Liver (tissue), 9 donors: ENCODE data around the gene DIP2C. TPM values are rescaled to one million over a fixed set of nuclear protein-coding genes. Genes with fewer than 3 reads are reported as not detected.

ENCODE experiments used
- DNase-seq: peaks from one replicate; pipeline ENCODE4 v3.0.0-alpha.2; 2017; ENCODE audit warnings: low spot score
- H3K27ac ChIP-seq, 2 donors: one replicate each; pipeline ENCODE4 v1.7.0; 2013; ENCODE audit warnings: inconsistent platforms in 2 of 2, low read length in 2 of 2, control low read depth in 1 of 2, low read depth in 1 of 2, mild to moderate bottlenecking in 1 of 2
- H3K27me3 ChIP-seq, 4 donors: one replicate each; pipeline versions ENCODE4 v1.6.1 to v1.7.0; 2013; ENCODE audit warnings: low read length in 3 of 4, inconsistent platforms in 1 of 4, mild to moderate bottlenecking in 1 of 4, moderate library complexity in 1 of 4; ENCODE audit not compliant: control insufficient read depth in 4 of 4, insufficient read depth in 4 of 4
- H3K36me3 ChIP-seq, 4 donors: one replicate each; pipeline versions ENCODE4 v1.6.1 to v1.7.0; 2013; ENCODE audit warnings: low read length in 3 of 4, mild to moderate bottlenecking in 3 of 4, low read depth in 1 of 4, moderate library complexity in 1 of 4; ENCODE audit not compliant: control insufficient read depth in 4 of 4, insufficient read depth in 3 of 4
- H3K4me1 ChIP-seq, 4 donors: one replicate each; pipeline versions ENCODE4 v1.6.1 to v1.7.0; 2013; ENCODE audit warnings: low read length in 3 of 4, mild to moderate bottlenecking in 3 of 4, moderate library complexity in 1 of 4; ENCODE audit not compliant: control insufficient read depth in 4 of 4, insufficient read depth in 4 of 4
- H3K4me3 ChIP-seq, 3 donors: one replicate each; pipeline versions ENCODE4 v1.6.1 to v1.7.0; 2013; ENCODE audit warnings: low read length in 3 of 3, control low read depth in 1 of 3, low read depth in 1 of 3, mild to moderate bottlenecking in 1 of 3
- H3K9ac ChIP-seq, 2 donors: one replicate each; pipeline ENCODE4 v1.7.0; 2013; ENCODE audit warnings: low read length in 2 of 2, mild to moderate bottlenecking in 2 of 2, moderate library complexity in 2 of 2, control low read depth in 1 of 2, low read depth in 1 of 2
- H3K9me3 ChIP-seq, 4 donors: one replicate each; pipeline versions ENCODE4 v1.6.1 to v1.7.0; 2013; ENCODE audit warnings: low read length in 3 of 4; ENCODE audit not compliant: control insufficient read depth in 4 of 4
- ATF3 ChIP-seq: IDR thresholded peaks from 2 replicates; pipeline ENCODE4 v1.6.1; 2016; ENCODE audit warnings: antibody characterized with exemption
- CTCF ChIP-seq: fragments of 150-350 bp; IDR thresholded peaks from 2 replicates; pipeline ENCODE4 v1.5.1; 2017; ENCODE audit warnings: improper control_type of control experiment, low read depth, low read length; ENCODE audit not compliant: missing input control
- FOXA2 ChIP-seq: IDR thresholded peaks from 2 replicates; pipeline ENCODE4 v1.6.1; 2016; ENCODE audit warnings: antibody characterized with exemption
- GABPA ChIP-seq, 2 donors: IDR thresholded peaks in 1 of 2; conservative IDR thresholded peaks in 1 of 2; 2 replicates each; pipeline ENCODE4 v1.6.1; 2016; ENCODE audit warnings: antibody characterized with exemption in 2 of 2, mild to moderate bottlenecking in 1 of 2, moderate library complexity in 1 of 2
- HNF4A ChIP-seq, 2 donors: conservative IDR thresholded peaks; 2 replicates each; pipeline ENCODE4 v1.6.1; 2016; ENCODE audit warnings: antibody characterized with exemption in 2 of 2, mild to moderate bottlenecking in 2 of 2
- HNF4G ChIP-seq: IDR thresholded peaks from 2 replicates; pipeline ENCODE4 v1.6.1; 2016; ENCODE audit warnings: antibody characterized with exemption
- JUND ChIP-seq, 2 donors: IDR thresholded peaks; 2 replicates each; pipeline ENCODE4 v1.6.1; 2016; ENCODE audit warnings: antibody characterized with exemption in 2 of 2
- MAX ChIP-seq: IDR thresholded peaks from 2 replicates; pipeline ENCODE4 v1.6.1; 2016; ENCODE audit warnings: antibody characterized with exemption
- NR2F2 ChIP-seq: IDR thresholded peaks from 2 replicates; pipeline ENCODE4 v1.6.1; 2016; ENCODE audit warnings: antibody characterized with exemption
- RAD21 ChIP-seq, 2 donors: IDR thresholded peaks; 2 replicates each; pipeline ENCODE4 v1.6.1; 2016; ENCODE audit warnings: antibody characterized with exemption in 2 of 2, mild to moderate bottlenecking in 2 of 2
- RXRA ChIP-seq, 2 donors: IDR thresholded peaks; 2 replicates each; pipeline ENCODE4 v1.6.1; 2017 to 2018; ENCODE audit warnings: antibody characterized with exemption in 2 of 2, mild to moderate bottlenecking in 1 of 2
- TAF1 ChIP-seq: conservative IDR thresholded peaks from 2 replicates; pipeline ENCODE4 v1.6.1; 2016; ENCODE audit warnings: antibody characterized with exemption, mild to moderate bottlenecking
- YY1 ChIP-seq: IDR thresholded peaks from 2 replicates; pipeline ENCODE4 v1.6.1; 2016; ENCODE audit warnings: antibody characterized with exemption, mild to moderate bottlenecking
- WGBS: extraction: QIAGEN DNeasy Blood & Tissue Kit; methylation state at CpG from one replicate; pipeline ENCODE4 v1.1.7; 2013; 5-methylcytosine and 5-hydroxymethylcytosine counted together
- polyA plus RNA-seq, 2 donors: library from polyadenylated mRNA; stranded (reverse) in 1 of 2; unstranded in 1 of 2; fragments of 200-250 nt in 1 of 2; fragments of >200 nt in 1 of 2; fragmentation: Nextera tagmentation in 1 of 2; extraction: Ambion mirVana in 1 of 2; gene quantifications; one replicate each; pipeline versions ENCODE4 v1.2.1 to v1.2.3, GENCODE V29; 2013 to 2015
- total RNA-seq, 2 donors: library from RNA; depleted of rRNA; stranded (reverse); fragments of >200 nt; gene quantifications; one replicate each; pipeline ENCODE4 v1.2.3, GENCODE V29; 2014
- TF ChIP-seq, protein P1 (sequence below): IDR thresholded peaks from 2 replicates; pipeline ENCODE4 v1.6.1; 2016; ENCODE audit warnings: antibody characterized with exemption, mild to moderate bottlenecking
- TF ChIP-seq, protein P2 (sequence below): IDR thresholded peaks from 2 replicates; pipeline ENCODE4 v1.6.1; 2016; ENCODE audit warnings: antibody characterized with exemption
- donor health status: healthy.
- donor health status: healthy.
- donor health status: healthy.
- donor health status: healthy.
- donor health status: healthy.

DIP2C gene
- total and polyA plus RNA-seq, 4 donors = 4.2 to 12.2 (median 5.7) TPM

DNA sequence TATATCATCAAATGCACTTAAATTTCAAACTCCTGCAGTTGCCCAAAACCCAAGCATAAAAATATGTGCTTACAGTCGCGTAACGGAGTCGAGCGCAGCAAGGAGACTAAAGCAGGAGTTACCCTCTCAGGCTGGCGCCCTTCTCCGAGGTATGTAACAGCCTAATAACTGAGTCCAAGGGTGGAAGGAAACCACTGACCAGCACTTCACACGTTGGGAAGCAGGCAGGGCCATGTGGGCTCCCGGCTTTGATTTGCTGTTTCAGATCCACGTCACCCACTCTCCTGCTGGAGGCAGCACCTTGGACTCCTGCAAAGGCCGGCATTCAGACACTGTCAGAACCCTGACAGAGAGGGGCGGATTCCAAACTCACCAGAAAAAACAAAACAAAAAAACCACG is 123.8 kb downstream of the DIP2C start:
- no peaks in the 10 kb centered on the region for H3K36me3 ChIP-seq
- H3K27ac ChIP-seq = no peak overlapping the region
- H3K9ac ChIP-seq = no peak overlapping the region
- no peaks in the 10 kb centered on the region for H3K27me3 ChIP-seq
- H3K4me1 ChIP-seq = peaks cover 0 to 3% (median 0%) of the 10 kb centered on the region in 4 donors
- TF ChIP-seq NR2F2 = no peak
- TF ChIP-seq MAX = no peak
- TF ChIP-seq CTCF = no peak
- TF ChIP-seq RAD21 (IDR thresholded peaks at IDR 0.05) = no peak
- TF ChIP-seq, protein P1, sequence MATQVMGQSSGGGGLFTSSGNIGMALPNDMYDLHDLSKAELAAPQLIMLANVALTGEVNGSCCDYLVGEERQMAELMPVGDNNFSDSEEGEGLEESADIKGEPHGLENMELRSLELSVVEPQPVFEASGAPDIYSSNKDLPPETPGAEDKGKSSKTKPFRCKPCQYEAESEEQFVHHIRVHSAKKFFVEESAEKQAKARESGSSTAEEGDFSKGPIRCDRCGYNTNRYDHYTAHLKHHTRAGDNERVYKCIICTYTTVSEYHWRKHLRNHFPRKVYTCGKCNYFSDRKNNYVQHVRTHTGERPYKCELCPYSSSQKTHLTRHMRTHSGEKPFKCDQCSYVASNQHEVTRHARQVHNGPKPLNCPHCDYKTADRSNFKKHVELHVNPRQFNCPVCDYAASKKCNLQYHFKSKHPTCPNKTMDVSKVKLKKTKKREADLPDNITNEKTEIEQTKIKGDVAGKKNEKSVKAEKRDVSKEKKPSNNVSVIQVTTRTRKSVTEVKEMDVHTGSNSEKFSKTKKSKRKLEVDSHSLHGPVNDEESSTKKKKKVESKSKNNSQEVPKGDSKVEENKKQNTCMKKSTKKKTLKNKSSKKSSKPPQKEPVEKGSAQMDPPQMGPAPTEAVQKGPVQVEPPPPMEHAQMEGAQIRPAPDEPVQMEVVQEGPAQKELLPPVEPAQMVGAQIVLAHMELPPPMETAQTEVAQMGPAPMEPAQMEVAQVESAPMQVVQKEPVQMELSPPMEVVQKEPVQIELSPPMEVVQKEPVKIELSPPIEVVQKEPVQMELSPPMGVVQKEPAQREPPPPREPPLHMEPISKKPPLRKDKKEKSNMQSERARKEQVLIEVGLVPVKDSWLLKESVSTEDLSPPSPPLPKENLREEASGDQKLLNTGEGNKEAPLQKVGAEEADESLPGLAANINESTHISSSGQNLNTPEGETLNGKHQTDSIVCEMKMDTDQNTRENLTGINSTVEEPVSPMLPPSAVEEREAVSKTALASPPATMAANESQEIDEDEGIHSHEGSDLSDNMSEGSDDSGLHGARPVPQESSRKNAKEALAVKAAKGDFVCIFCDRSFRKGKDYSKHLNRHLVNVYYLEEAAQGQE = no peak
- no peak for TF ChIP-seq ATF3
- no peak for TF ChIP-seq HNF4G
- TF ChIP-seq, protein P2, sequence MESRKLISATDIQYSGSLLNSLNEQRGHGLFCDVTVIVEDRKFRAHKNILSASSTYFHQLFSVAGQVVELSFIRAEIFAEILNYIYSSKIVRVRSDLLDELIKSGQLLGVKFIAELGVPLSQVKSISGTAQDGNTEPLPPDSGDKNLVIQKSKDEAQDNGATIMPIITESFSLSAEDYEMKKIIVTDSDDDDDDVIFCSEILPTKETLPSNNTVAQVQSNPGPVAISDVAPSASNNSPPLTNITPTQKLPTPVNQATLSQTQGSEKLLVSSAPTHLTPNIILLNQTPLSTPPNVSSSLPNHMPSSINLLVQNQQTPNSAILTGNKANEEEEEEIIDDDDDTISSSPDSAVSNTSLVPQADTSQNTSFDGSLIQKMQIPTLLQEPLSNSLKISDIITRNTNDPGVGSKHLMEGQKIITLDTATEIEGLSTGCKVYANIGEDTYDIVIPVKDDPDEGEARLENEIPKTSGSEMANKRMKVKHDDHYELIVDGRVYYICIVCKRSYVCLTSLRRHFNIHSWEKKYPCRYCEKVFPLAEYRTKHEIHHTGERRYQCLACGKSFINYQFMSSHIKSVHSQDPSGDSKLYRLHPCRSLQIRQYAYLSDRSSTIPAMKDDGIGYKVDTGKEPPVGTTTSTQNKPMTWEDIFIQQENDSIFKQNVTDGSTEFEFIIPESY = no peak
- no peak for TF ChIP-seq GABPA (IDR thresholded peaks at IDR 0.05 in 1 of 2, conservative IDR thresholded peaks at IDR 0.05 in 1 of 2)
- TF ChIP-seq FOXA2 = no peak
- TF ChIP-seq YY1 = no peak
- no peak for TF ChIP-seq JUND (IDR thresholded peaks at IDR 0.05)
- H3K9me3 ChIP-seq = peaks cover 0 to 3% (median 0%) of the 10 kb centered on the region in 4 donors
- no peak for DNase-seq
- WGBS = 94% methylated on average over 13 of the region's 13 CpGs
- no peak overlapping the region for H3K4me3 ChIP-seq

GRCh38 chr10:565146-565545 is 124.3 kb downstream of the DIP2C start:
- Histone ChIP-seq H3K4me1 (peaks cover 0 to 6% (median 0%) of the 10 kb centered on the region in 4 donors), H3K4me3 (no peak overlapping the region), H3K27ac (no peak overlapping the region), H3K27me3 (no peaks in the 10 kb centered on the region), H3K36me3 (no peaks in the 10 kb centered on the region), H3K9me3 (peaks cover 0 to 3% (median 0%) of the 10 kb centered on the region in 4 donors), H3K9ac (no peak overlapping the region)
- no peak for DNase-seq
- TF ChIP-seq MAX = no peak
- TF ChIP-seq ATF3 = no peak
- TF ChIP-seq GABPA (IDR thresholded peaks at IDR 0.05 in 1 of 2, conservative IDR thresholded peaks at IDR 0.05 in 1 of 2) = no peak
- TF ChIP-seq TAF1 = no peak
- no peak for TF ChIP-seq NR2F2
- TF ChIP-seq RXRA (IDR thresholded peaks at IDR 0.05) = no peak
- no peak for TF ChIP-seq HNF4A (conservative IDR thresholded peaks at IDR 0.05)
- 94% methylated on average over 5 of the region's 5 CpGs for WGBS
